NOMO-1 (cell line): ENCODE data around the gene GLMP.
A peak's percentile ranks its signal among the peaks of the same experiment; 100 is the strongest.

Experiments used
- DNase-seq, 2 experiments: peaks; one replicate each; lab custom pipeline; 2025; ENCODE audit not compliant: unreplicated experiment in 2 of 2; lab: John Stamatoyannopoulos, UW

The GLMP gene

DNA sequence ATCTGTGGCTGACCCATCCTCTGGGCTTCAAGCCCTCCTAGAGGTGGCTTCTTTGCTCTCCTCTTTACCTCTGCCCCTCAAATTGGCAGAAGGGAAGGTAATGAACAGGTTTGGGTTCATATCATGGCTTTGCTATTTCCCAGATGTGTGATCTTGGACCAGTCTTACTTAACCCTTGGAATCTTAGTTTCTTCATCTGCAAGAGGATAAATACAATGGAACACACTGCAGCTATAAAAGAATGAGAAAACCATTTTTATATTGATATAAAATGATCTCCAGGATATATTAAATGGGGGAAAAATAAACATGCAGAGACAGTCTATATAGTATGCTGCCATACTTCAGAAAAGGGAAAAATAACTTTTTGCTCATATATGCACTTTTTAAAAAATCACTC is 5.6 kb downstream of the GLMP start:
- no peak for DNase-seq

DNA sequence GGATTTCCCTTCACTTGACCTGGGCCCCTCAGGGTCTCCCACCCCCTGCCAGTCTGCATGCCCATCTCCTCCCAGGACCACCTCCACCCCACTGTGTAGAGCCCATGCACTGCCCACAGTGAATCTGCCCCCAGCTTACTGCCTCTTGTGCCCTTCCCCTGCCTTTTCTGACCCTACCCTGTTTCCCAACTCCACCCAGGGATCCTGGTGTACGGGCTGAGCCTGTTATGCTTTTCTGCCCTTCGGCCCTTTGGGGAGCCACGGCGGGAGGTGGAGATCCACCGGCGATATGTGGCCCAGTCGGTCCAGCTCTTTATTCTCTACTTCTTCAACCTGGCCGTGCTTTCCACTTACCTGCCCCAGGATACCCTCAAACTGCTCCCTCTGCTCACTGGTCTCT is 9.4 kb downstream of the GLMP start:
- no peak for DNase-seq

DNA sequence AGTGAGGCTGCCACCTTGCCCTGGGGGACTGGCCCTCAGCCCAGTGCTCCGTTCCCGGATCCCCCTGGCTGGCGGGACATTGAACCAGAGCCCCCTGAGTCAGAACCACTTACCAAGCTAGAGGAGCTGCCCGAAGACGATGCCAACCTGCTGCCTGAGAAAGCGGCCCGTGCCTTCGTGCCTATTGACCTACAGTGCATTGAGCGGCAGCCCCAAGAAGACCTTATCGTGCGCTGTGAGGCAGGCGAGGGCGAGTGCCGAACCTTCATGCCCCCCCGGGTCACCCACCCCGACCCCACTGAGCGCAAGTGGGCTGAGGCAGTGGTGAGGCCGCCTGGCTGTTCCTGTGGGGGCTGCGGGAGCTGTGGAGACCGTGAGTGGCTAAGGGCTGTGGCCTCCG is 10.0 kb downstream of the GLMP start:
- DNase-seq = no peak

DNA sequence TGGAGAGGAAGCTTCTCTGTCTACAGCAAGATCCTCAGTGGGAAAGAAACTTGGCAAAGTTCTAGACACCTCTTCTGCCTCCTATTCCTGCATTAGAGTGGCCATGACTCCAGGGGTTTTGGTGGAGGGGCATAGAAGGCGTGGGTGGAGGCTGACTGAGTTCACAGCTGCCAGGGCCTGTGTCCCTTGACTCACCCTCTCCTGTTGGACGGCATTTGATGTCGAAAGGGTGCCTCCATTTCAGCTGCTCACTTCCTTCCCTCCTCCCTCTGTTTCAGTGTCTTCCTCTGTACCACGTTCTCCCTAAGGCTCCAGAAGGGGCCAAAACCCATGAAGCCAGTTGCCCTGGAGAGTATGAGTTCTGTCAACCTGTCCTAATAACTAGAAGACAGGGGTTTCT is 10.7 kb downstream of the GLMP start:
- no peak for DNase-seq

DNA sequence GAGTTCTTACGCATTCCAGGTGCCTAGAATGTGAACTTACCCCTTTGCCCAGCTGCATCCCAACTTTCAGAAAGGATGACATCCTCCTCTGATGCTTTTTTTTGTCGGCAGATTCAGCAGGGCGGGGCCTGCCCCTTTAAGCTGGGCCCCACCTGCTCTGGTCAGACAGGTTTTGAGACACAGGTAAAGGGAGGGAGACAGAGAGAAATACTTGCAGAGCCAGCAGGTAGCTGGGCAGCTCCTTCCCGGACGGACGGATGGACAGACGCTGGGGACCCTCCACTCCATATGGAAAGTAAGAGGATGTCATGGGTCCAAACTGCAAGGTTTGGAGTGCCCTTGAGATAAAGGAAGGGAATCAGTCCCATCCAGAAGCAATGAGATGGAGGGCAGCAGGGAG is 11.4 kb downstream of the GLMP start, which contains the start of gene TMEM79:
TSS of gene TMEM79 (plus strand) at position 214 of the 400 bp plus-strand sequence. CDS start 902 bp downstream, outside the sequence.
- no peak for DNase-seq

DNA sequence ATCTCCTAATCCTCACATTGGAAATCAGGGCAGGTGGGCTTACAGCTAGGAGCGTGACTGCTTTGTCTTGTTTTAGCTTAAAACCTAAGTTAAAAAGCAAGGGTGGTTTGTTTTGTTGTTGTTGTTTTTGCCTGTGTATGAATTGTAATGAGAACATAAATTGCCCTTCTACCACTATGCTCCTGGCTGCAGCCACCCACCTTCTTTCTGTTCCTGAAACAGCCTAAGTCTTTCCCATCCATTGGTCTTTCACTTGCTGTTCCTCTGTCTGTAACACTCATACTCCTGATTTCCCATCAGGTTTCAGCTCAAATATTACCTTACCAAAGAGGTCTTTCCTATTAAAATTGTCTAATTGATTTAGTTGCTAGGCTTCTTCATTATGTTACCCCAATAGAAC is 12.0 kb downstream of the GLMP start:
- no peak for DNase-seq

DNA sequence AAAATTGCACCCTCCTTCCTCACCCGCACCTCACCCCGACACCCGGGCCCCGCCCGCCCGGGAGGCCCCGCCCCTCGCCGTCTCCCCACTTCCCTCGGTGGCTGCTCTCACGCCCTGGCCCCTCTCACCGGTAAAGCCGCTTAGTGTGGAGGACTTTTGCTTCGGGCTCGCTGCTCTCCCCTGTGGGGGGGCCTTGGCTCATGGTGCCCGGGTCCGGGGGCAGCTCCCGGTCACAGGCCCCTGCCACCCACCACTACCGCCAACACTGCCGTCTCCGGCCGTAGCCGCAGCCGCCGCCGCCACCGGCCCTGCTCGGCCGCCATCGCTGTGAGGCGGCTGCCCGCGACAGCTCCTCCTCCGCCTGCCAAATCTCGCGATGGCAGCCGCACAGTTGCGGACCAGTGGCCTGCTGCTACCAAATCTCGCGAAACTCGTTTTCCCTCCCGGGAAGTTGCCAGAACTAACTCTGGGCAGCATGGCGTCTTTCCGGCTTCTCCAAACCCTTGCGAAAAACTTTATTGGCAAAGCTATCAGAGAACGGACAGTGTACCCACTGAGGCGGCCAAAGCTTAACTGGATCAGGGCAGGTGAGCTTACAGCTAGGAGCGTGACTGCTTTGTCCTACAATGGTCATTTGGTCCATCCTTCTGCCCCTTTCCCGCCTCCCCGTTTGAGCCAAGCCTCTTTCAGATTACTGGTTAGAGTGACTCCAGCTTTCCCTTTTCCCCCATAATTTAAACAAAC is 12.8 kb downstream of the GLMP start, which contains the start of gene SMG5:
TSS of gene SMG5 (minus strand) at position 347 of the 744 bp plus-strand sequence. CDS start at position 202, 145 bp downstream.
- peak; percentile 95 to 98 for DNase-seq

DNA sequence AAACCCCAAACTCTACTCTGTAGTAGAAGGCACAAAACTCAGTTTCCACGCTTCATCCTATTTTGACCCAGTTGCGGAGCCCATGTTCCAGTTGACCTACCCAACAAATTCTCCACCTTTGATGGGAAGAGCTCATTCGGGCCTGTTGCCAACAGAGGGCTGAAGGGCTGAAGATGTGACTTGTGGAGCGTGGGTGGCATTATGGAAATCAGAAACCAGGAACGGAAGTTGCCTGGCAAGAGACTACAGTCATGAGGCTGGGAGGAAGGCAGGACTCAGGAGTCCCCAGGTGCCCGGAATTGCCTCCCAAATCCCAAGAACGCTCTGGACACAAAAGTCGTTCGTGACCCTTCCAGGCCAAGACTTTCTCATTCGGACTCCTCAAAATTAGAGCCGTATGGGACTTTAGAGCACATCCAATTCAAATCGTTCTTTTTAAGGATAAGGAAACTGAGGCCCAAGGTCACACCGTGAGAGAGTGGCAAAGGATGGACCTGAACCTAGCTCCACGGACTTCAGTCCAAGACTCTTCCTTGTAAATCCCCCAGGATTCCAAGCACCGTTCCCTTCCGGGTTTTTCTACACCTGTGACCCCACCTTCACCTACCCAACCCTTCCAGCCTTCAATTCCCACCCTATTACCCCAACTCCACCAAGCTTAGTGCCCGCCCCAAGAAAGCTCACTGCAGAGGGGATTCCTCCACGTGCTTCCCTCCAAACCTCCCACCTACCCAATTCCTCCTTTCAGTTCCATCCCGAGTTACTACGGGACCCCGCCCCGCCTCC is 13.6 kb downstream of the GLMP start:
- DNase-seq = no peak

DNA sequence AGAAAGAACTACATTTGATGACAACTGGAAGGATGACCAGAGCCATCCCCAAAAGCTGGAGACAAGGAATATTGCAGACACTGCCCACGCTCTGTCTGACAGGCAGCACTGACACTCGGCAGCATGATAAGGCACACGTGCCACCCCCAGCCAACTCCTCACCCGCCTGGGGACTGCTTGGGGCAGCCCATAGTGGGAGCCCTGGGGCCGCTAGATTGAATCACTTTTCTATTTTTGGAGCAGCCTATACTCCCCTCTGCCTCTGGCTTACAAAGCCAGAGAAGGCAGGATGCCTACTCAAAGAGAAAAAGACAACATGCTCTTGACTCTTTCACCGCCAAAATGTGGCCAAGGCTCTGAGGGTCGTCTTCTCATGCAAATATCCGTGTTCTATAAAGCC is 14.2 kb downstream of the GLMP start:
- DNase-seq = peak; percentile 26 to 28

DNA sequence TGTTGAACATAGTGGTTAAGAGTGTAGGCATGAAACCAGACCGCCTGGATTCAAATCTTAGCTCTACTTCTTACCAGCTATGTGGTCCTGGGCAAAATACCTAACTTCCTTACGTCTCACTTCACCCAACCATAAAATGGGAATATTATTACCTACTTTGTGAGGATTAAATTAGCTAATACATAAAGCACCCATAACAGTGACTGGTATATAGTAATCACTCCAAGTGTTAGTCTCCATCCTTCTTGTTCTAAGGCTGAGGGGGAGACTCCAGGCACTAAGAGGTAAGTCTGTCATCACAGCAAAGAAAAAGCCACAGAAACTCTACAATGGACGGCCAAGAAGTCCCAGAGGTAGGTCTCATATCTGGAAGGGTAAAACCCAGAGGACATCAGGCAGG is 15.6 kb downstream of the GLMP start:
- DNase-seq = no peak

DNA sequence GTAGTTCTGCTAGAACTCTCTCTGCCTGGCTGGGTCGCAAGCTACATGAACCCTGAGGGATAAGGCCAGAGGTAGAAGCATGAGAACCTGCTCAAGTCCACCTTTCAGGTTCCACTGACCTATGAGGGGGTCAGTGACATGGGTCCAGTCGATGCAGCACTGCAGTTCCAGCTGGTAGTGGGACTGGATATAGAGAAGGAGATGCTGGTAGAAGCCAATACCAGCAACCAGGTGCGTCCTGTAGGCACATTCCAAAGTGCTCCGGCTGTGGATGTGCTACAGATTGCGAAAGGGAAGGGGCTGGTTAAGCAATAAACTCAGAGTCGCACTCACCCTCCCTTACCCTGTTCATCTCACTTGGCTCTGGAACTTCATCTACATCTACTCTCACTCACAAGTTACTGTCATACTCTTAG is 18.5 kb downstream of the GLMP start:
- DNase-seq = peak; percentile 34 to 41

DNA sequence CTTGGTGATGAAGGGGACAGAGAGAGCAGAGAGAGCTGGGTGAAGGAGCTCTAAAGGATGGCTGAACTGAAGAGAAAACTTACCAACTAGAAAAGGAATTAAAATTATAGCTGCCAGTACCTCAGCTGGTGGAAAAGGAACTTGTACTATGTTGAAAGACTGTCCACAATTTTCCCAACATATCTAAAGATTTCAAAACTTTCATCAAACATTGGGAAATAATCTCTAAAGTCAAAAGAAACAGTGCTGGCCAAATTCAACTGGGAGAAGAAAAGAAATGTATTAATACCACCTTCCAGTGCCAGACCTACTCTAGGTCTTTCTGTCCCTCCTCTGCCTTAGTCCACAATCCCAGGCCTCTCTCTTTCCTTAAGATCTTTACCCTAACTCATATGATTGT is 18.9 kb downstream of the GLMP start:
- peak; percentile 51 to 72 for DNase-seq

DNA sequence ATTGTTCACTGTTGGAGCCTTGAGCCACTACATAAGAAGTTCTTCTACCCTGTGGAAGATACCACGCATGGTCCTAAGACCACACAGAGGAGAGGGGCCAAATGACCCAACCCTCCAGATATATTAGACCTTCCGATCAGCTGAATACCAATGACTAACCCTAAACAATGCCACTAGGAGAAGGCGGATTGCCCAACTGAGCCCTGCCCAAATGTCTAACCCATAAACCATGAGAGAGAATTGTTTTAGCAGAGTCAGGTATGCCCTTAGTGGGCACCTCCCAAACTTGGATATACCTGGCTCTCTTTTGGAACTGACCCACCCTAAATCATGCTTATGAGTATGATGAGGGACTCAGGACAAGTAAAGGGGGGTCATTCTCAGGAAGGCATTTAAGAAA is 25.2 kb downstream of the GLMP start:
- DNase-seq = no peak

DNA sequence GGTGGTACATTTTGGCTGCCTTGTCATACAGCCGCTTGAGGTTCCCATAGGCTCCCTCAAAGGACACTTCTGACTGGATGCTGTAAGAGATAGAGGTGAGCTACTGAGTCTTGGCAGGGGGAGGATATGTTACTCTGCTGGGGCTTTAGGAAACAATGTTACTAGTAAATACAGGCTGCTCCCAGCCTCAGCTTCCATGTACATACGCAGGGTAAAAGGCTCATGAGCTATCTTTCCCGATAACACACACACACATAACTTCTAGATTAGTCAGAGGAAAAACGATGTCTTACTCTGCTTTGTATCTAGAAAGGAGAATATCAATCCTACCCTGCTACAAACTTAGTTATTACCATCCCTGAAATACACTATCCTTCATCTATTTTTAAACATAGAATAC is 27.1 kb downstream of the GLMP start:
- no peak for DNase-seq

DNA sequence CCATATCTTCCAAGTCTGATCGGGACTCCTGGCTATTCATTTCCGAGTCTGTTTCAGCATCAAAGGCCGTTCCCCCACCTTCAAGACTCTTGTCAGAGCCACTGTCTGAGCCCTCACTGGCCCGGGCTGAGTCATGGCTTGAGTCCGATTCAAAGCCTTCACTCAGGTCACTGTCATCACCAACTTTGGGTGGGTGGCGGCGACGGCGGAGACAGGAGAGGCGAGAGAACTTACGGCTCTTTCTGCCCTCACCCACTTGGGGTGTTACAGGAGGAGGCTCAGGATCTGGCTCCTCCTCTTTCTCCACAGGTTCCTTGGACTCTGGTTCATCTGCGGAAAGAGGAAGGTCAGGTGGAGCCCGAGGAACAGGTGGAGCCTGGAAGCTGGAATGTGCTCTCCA is 29.4 kb downstream of the GLMP start:
- no peak for DNase-seq

DNA sequence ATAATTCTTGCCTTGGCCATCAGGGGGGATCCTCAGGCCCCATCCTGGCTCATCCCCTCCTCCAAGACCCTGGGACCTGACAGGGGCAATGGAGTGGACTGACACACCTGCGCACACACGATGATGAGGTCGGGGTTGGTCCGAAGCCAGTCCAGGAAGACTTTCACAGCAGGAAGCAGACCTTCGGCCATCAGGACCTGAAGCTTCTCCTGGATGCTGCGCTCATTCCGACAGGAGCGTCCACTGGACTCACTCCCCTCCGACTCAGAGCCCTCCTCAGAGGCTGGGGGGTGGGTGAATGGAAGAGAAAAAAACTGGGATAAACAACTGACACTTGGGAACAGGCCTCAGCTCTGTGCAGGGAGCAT is 32.2 kb downstream of the GLMP start:
- DNase-seq = no peak

DNA sequence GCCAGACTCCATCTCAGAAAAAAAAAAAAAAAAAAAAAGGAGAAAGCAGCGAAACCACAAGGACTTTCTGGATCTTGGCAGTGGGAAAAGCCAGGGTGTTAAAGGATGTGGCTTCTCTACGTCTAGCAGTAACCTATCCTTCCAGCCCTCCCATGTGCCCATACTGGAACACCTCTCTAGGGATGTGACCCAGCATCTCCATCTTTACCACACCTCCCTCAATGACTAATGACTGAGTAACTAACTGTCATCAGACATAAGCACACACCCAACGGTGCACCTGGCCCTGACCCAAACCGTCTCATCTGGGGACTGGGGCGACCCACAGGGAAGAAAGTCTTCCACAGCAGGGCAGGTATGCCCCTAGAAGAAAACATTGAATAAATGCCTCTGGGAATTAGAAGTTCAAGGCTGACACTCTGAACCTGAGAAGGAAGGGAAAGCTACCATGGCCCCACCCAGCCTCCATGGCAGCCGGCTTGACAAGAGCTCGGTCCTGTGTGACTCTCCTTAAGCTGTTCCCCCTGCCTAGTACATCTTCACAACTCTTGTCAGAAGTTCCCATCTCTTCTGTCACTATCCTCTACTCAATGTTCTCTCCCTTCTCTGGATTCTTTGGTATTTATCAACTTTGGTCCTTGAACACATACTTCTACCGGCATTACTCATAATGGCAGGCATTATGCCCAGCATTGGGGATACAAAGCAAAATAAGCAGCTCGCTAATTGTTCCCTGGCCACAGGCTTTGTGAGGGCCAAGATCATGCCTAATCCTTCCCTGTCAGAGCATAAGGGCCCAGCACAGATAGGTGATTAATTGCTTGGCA is 32.8 kb downstream of the GLMP start:
- DNase-seq = no peak

DNA sequence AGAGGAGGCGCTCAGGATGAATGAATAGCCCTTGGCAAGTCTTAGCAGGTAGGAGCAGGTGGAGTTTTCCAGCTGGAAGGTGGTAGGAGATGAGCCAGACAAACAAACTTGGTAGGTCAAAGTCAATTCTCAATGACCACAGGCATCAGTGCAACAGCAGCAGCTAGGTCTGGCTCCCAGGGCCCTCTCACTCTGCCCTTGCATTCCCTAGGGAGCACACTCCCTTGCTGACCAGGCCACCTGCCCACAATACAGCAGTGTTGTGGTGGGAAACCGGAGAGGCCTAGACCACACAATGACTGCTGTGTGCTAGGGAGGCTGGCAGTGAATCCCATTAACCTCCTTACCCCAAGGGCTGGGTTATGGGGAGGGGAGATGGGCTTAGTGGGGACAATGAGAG is 34.6 kb downstream of the GLMP start:
- DNase-seq = no peak

DNA sequence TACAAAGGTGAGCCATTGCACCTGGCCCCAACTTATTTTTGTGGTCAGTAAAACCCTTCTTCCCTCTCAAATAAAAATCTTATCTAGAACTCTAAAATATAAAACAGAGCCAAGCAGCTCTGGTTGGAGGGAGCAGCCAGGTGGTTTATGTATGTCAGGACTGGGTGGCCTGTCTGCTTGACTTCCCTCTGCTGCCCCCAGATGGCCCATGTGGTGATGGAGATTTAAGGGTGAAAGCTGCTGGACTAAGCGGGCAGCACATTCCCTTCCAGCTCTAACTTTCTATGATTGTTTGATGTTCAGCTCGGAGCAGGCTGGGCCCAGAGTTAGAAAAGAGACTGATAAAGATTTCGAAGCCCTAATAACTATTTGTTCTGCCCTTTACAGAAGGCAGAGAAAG is 35.7 kb downstream of the GLMP start:
- no peak for DNase-seq

DNA sequence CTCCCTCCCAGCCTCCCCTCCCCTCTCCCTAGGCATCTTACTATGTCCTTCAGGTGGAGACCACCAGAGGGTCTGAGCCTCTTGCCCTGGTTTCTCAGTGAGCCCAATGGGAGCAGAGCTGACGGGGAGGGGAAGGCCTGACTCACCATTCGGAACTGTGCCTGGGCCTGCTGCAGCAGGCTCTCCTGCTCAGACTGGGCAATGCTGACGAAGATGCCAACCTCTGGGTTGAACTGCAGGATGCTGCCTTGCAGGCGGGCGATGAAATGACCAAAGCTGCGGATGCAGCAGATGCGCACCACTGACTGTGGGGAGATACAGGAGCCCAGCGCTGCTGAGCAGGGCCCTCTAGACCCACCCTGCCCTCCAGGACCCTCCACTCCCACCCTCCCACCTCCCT is 36.6 kb downstream of the GLMP start:
- no peak for DNase-seq

DNA sequence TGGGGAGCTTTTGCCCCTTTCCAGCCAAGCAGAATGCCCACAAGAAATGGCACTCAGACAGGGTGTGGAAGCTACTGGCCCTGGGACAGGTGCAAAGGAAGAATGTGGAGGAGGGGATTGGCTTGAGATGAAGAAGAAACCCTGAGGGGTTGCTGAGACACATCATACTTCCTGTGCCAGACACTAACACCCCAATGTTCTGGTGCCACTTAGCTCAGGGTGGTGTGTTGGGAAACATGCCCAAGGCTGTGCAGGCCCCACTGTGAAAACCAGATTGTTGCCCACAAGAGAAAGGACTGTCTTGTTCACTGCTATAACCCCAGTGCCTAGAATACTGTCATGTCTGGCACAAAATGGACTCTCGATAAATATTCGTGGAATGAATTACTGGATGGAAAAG is 37.8 kb downstream of the GLMP start:
- DNase-seq = no peak
